H9 (cell line): ENCODE data around the gene CLK4. TPM values are rescaled to one million over a fixed set of nuclear protein-coding genes. Genes with fewer than 3 reads are reported as not detected.

Experiments used
- DNase-seq: peaks from one replicate; pipeline ENCODE4 v3.0.0-alpha.2; 2017
- H2AFZ ChIP-seq: one replicate; pipeline ENCODE4 v1.6.1; 2013; ENCODE audit warnings: mild to moderate bottlenecking, low read length, control low read depth, moderate library complexity
- H2AK5ac ChIP-seq: 2 replicates; pipeline ENCODE4 v1.6.1; 2013; ENCODE audit warnings: low read length, control low read depth, mixed read lengths; ENCODE audit not compliant: insufficient read length
- H2BK120ac ChIP-seq: one replicate; pipeline ENCODE4 v1.6.1; 2013; ENCODE audit warnings: low read depth, mild to moderate bottlenecking, low read length, control low read depth, inconsistent platforms; ENCODE audit not compliant: poor library complexity, severe bottlenecking
- H2BK12ac ChIP-seq: 2 replicates; pipeline ENCODE4 v1.6.1; 2013; ENCODE audit warnings: low read length, control low read depth, mixed read lengths, low read depth; ENCODE audit not compliant: insufficient read length
- H2BK15ac ChIP-seq: 2 replicates; pipeline ENCODE4 v1.6.1; 2013; ENCODE audit warnings: low read depth, low read length, control low read depth
- H2BK20ac ChIP-seq: one replicate; pipeline ENCODE4 v1.6.1; 2013; ENCODE audit warnings: low read depth, mild to moderate bottlenecking, low read length, control low read depth, inconsistent platforms; ENCODE audit not compliant: poor library complexity, severe bottlenecking
- H2BK5ac ChIP-seq: 2 replicates; pipeline ENCODE4 v1.6.1; 2013; ENCODE audit warnings: low read length, control low read depth, mixed read lengths; ENCODE audit not compliant: insufficient read length
- H3K14ac ChIP-seq: 2 replicates; pipeline ENCODE4 v1.6.1; 2013; ENCODE audit warnings: low read length, control low read depth; ENCODE audit not compliant: insufficient read depth
- H3K18ac ChIP-seq: 2 replicates; pipeline ENCODE4 v1.6.1; 2013; ENCODE audit warnings: low read depth, mild to moderate bottlenecking, mixed read lengths, low read length, control low read depth; ENCODE audit not compliant: insufficient read length
- H3K23ac ChIP-seq: 2 replicates; pipeline ENCODE4 v1.6.1; 2013; ENCODE audit warnings: low read length, control low read depth, mixed read lengths, low read depth; ENCODE audit not compliant: insufficient read length
- H3K23me2 ChIP-seq: 2 replicates; pipeline ENCODE4 v1.6.1; 2013; ENCODE audit warnings: low read depth, mild to moderate bottlenecking, mixed read lengths, low read length, control low read depth; ENCODE audit not compliant: insufficient read length, poor library complexity, severe bottlenecking
- H3K27ac ChIP-seq: 2 replicates; pipeline ENCODE4 v1.5.1; 2013; ENCODE audit warnings: low read length, control low read depth, mixed read lengths, low read depth; ENCODE audit not compliant: insufficient read length
- H3K27me3 ChIP-seq: 2 replicates; pipeline ENCODE4 v1.6.1; 2013; ENCODE audit warnings: low read length, control low read depth, inconsistent platforms; ENCODE audit not compliant: insufficient read depth
- H3K4ac ChIP-seq: 2 replicates; pipeline ENCODE4 v1.6.1; 2013; ENCODE audit warnings: low read depth, mild to moderate bottlenecking, control low read depth, inconsistent platforms, low read length, moderate library complexity
- H3K4me1 ChIP-seq: 2 replicates; pipeline ENCODE4 v1.6.1; 2013; ENCODE audit warnings: low read length, control low read depth, inconsistent platforms; ENCODE audit not compliant: insufficient read depth
- H3K4me2 ChIP-seq: 2 replicates; pipeline ENCODE4 v1.6.1; 2013; ENCODE audit warnings: low read length, control low read depth, mixed read lengths; ENCODE audit not compliant: insufficient read length, insufficient read depth
- H3K56ac ChIP-seq: 2 replicates; pipeline ENCODE4 v1.6.1; 2013; ENCODE audit warnings: low read depth, mild to moderate bottlenecking, mixed read lengths, low read length, control low read depth; ENCODE audit not compliant: insufficient read length
- H3K79me1 ChIP-seq: 2 replicates; pipeline ENCODE4 v1.6.1; 2013; ENCODE audit warnings: low read depth, mild to moderate bottlenecking, moderate library complexity, low read length, control low read depth, inconsistent platforms; ENCODE audit not compliant: insufficient read depth, poor library complexity, severe bottlenecking
- H3K79me2 ChIP-seq: 2 replicates; pipeline ENCODE4 v1.6.1; 2013; ENCODE audit warnings: low read length, control low read depth, inconsistent platforms; ENCODE audit not compliant: insufficient read depth
- H3K9ac ChIP-seq: 2 replicates; pipeline ENCODE4 v1.6.1; 2013; ENCODE audit warnings: low read length, control low read depth, mixed read lengths; ENCODE audit not compliant: insufficient read length; ENCODE audit errors: extremely low read depth
- H3K9me3 ChIP-seq: one replicate; pipeline ENCODE4 v1.6.1; 2013; ENCODE audit warnings: low read depth, low read length, inconsistent platforms; ENCODE audit not compliant: control insufficient read depth
- H3T11ph ChIP-seq: one replicate; pipeline ENCODE4 v1.6.1; 2013; ENCODE audit warnings: mild to moderate bottlenecking, low read length, control low read depth, inconsistent platforms
- H4K20me1 ChIP-seq: one replicate; pipeline ENCODE4 v1.6.1; 2013; ENCODE audit not compliant: control insufficient read depth, insufficient read length, insufficient read depth
- H4K5ac ChIP-seq: 2 replicates; pipeline ENCODE4 v1.6.1; 2013; ENCODE audit warnings: low read depth, mild to moderate bottlenecking, mixed read lengths, low read length, control low read depth; ENCODE audit not compliant: insufficient read length
- H4K8ac ChIP-seq: replicated peaks from 2 replicates; pipeline ENCODE4 v1.6.1; 2013; ENCODE audit warnings: low read length, control low read depth, mixed read lengths, low read depth; ENCODE audit not compliant: insufficient read length
- H4K91ac ChIP-seq: 2 replicates; pipeline ENCODE4 v1.6.1; 2013; ENCODE audit warnings: low read depth, mild to moderate bottlenecking, moderate library complexity, mixed read lengths, low read length, control low read depth; ENCODE audit not compliant: insufficient read length
- H3K27ac Mint-ChIP-seq, 3 experiments: 2 replicates in 2 of 3; 3 replicates in 1 of 3; pipeline ENCODE4 v1.8.0; 2020 to 2021; ENCODE audit warnings: mixed read lengths in 3 of 3, mild to moderate bottlenecking in 1 of 3, moderate library complexity in 1 of 3
- H3K27me3 Mint-ChIP-seq: 2 replicates; pipeline ENCODE4 v1.8.0; 2021; ENCODE audit warnings: low read depth, mild to moderate bottlenecking, moderate library complexity, mixed read lengths
- H3K36me3 Mint-ChIP-seq, 3 experiments: 2 replicates in 2 of 3; 3 replicates in 1 of 3; pipeline ENCODE4 v1.8.0; 2020 to 2021; ENCODE audit warnings: low read depth in 3 of 3, mixed read lengths in 3 of 3; ENCODE audit not compliant: insufficient read depth in 1 of 3
- H3K4me1 Mint-ChIP-seq, 2 experiments: 2 replicates each; pipeline ENCODE4 v1.8.0; 2020; ENCODE audit warnings: mixed read lengths in 2 of 2
- H3K4me3 Mint-ChIP-seq, 2 experiments: 2 replicates in 1 of 2; 3 replicates in 1 of 2; pipeline ENCODE4 v1.8.0; 2020 to 2021; ENCODE audit warnings: mild to moderate bottlenecking in 2 of 2, mixed read lengths in 2 of 2, moderate library complexity in 1 of 2
- H3K9me3 Mint-ChIP-seq, 2 experiments: 2 replicates in 1 of 2; 3 replicates in 1 of 2; pipeline ENCODE4 v1.8.0; 2020; ENCODE audit warnings: mild to moderate bottlenecking in 2 of 2, mixed read lengths in 2 of 2, moderate library complexity in 1 of 2
- WGBS: extraction: QIAGEN DNeasy Blood & Tissue Kit; methylation state at CpG from one replicate; pipeline ENCODE4 v1.1.7; 2013; ENCODE audit warnings: missing lambda C conversion rate, low lambda C conversion rate, mixed read lengths; ENCODE audit not compliant: insufficient read length; ENCODE audit errors: extremely low coverage; 5-methylcytosine and 5-hydroxymethylcytosine counted together
- total RNA-seq: library from RNA; stranded (reverse); gene quantifications from 2 replicates; pipeline ENCODE4 v1.2.1, GENCODE V29; 2021
- TF ChIP-seq, protein P1 (sequence below): fragments of 200-600 bp; sonication (generic); conservative IDR thresholded peaks from 3 replicates; pipeline ENCODE4 v1.8.0; 2021; ENCODE audit warnings: antibody characterized with exemption, mild to moderate bottlenecking

The CLK4 gene
- total RNA-seq, 1 experiment from 2014 or later = 12.5 TPM

DNA sequence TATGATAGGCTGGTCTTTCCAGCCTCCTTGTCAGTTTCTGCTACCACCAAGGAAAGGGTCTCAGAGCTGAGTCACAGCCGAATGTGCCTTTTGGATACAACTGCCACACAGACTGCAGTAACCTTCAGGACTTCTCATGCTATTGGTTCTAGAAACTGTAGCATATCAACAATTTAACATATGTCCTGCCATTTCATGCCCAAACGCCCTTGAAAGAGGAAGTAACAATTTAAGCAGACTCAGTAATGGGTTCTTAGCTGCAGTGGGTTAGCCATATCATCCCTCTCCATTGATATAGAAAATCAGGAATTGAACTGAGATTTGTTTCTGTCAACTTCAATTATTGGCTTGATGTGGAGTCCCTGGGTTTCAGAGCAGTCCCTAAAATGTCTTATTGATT, 4.1 kb upstream of the CLK4 start:
- Histone ChIP-seq H3K4me1 (0 out of 2 replicates have a peak, but pooled peaks cover 4% of the 10 kb centered on the region), H3K4me2 (no peak overlapping the region)

More for the DNA sequence above, 4.1 kb upstream of the CLK4 start:
- WGBS = no CpG with 5 or more reads among the region's 2 CpGs
- Histone ChIP-seq H2BK120ac (no peak overlapping the region), H3T11ph (no peak overlapping the region), H4K5ac (no peak overlapping the region), H3K18ac (no peak overlapping the region), H3K14ac (no peak overlapping the region), H3K56ac (no peak overlapping the region), H3K27ac (no peak overlapping the region), H3K27me3 (no peaks in the 10 kb centered on the region), H4K20me1 (no peaks in the 10 kb centered on the region), H2BK20ac (no peak overlapping the region), H2BK15ac (no peak overlapping the region), H4K8ac (no peak overlapping the region), H4K91ac (no peak overlapping the region), H2BK12ac (no peak overlapping the region), H3K23me2 (peaks cover 3% of the 10 kb centered on the region), H3K9ac (no peak overlapping the region), H3K4ac (no peak overlapping the region), H3K23ac (no peak overlapping the region), H3K9me3 (no peaks in the 10 kb centered on the region), H2BK5ac (no peak overlapping the region), H2AK5ac (no peak overlapping the region), H2AFZ (no peak overlapping the region), H3K79me1 (no peaks in the 10 kb centered on the region), H3K79me2 (no peaks in the 10 kb centered on the region)
- Mint-ChIP-seq H3K4me3 (no peak overlapping the region), H3K4me1 (peaks cover 6 to 16% of the 10 kb centered on the region in 2 experiments; a peak in 3 of 4 replicates), H3K27me3 (peaks cover 70% of the 10 kb centered on the region), H3K36me3 (no peaks in the 10 kb centered on the region; a peak in 2 of 7 replicates), H3K27ac (no peak overlapping the region), H3K9me3 (peaks cover 0 to 6% of the 10 kb centered on the region in 2 experiments; a peak in 2 of 5 replicates)
- no peak for DNase-seq
- TF ChIP-seq, protein P1, sequence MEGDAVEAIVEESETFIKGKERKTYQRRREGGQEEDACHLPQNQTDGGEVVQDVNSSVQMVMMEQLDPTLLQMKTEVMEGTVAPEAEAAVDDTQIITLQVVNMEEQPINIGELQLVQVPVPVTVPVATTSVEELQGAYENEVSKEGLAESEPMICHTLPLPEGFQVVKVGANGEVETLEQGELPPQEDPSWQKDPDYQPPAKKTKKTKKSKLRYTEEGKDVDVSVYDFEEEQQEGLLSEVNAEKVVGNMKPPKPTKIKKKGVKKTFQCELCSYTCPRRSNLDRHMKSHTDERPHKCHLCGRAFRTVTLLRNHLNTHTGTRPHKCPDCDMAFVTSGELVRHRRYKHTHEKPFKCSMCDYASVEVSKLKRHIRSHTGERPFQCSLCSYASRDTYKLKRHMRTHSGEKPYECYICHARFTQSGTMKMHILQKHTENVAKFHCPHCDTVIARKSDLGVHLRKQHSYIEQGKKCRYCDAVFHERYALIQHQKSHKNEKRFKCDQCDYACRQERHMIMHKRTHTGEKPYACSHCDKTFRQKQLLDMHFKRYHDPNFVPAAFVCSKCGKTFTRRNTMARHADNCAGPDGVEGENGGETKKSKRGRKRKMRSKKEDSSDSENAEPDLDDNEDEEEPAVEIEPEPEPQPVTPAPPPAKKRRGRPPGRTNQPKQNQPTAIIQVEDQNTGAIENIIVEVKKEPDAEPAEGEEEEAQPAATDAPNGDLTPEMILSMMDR = no peak
